H1 (cell line): ENCODE results near the gene SLC37A1.

Experiments
- EZH2 ChIP-seq: fragments of 200-600 bp; sonication (generic); IDR thresholded peaks from 2 replicates; pipeline ENCODE4 v1.7.1; 2012; ENCODE audit warnings: low read depth, mild to moderate bottlenecking, moderate library complexity, low read length, inconsistent platforms; ENCODE audit not compliant: severe bottlenecking
- GTF2F1 ChIP-seq: IDR thresholded peaks from 2 replicates; pipeline ENCODE4 v1.6.1; 2012; ENCODE audit warnings: low read depth, low read length, improper control_type of control experiment, borderline replicate concordance
- JUN ChIP-seq: IDR thresholded peaks from 2 replicates; pipeline ENCODE4 v1.6.1; 2011; ENCODE audit warnings: low read depth, mild to moderate bottlenecking, improper control_type of control experiment, low read length
- PHF8 ChIP-seq: fragments of 200-600 bp; sonication (generic); conservative IDR thresholded peaks from 2 replicates; pipeline ENCODE4 v1.7.1; 2012; ENCODE audit warnings: low read depth, mild to moderate bottlenecking, inconsistent platforms, low read length, moderate library complexity
- SP2 ChIP-seq: IDR thresholded peaks from 2 replicates; pipeline ENCODE4 v1.6.1; 2012; ENCODE audit warnings: mild to moderate bottlenecking, low read length, inconsistent platforms
- SRF ChIP-seq: IDR thresholded peaks from 2 replicates; pipeline ENCODE4 v1.6.1; 2011; ENCODE audit warnings: mild to moderate bottlenecking, low read depth, low read length, moderate library complexity
- TF ChIP-seq, protein P1 (sequence below), 3 experiments: IDR thresholded peaks; 1 replicate in 2 of 3; 2 replicates in 1 of 3; pipeline versions ENCODE4 v1.5.1 to v1.6.1; 2011; ENCODE audit warnings: low read length in 3 of 3, mild to moderate bottlenecking in 3 of 3, inconsistent platforms in 2 of 3, low read depth in 1 of 3, moderate library complexity in 1 of 3; ENCODE audit not compliant: insufficient read depth in 1 of 3; ENCODE audit errors: control extremely low read depth in 1 of 3
- TF ChIP-seq, protein P2 (sequence below): IDR thresholded peaks from 2 replicates; pipeline ENCODE4 v1.6.1; 2011; ENCODE audit warnings: low read length, improper control_type of control experiment
- TF ChIP-seq, protein P3 (sequence below): fragments of 300-600 bp; sonication (generic); IDR thresholded peaks from 2 replicates; pipeline ENCODE4 v1.7.1; 2012; ENCODE audit warnings: low read length, moderate library complexity, mild to moderate bottlenecking, inconsistent platforms; ENCODE audit not compliant: insufficient replicate concordance

DNA sequence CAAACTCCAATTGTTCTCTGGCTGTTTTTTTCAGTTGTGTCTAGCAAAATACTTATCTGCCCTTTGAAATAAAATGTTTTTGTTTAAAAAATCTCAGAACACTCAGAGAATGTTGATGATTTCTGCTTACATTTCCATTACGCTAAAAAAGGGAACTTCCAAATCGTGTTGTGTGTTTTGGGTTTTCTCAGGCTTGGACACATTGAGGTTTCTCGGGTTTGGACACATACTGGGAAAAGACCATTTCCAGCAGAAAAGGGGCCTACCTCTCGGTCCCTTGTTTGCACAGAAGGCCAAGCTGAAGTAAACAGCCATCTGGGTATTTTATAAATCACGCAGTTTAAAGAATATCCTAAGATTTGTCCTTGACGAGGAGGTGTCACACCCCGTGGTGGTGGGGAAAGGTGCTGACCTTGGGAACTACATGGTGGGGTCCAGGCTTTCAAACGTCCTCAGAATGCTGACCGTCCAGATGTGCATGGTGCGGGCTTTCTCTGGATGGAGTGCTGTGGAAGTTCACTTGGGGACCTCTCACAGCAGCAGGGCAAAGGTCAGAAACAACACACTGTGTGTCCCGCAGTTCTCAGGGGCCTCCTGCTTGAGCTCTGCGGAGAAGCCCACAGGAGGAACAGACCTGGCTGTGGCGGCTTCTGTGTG is 67.8 kb downstream of the SLC37A1 start:
- TF ChIP-seq, protein P1, sequence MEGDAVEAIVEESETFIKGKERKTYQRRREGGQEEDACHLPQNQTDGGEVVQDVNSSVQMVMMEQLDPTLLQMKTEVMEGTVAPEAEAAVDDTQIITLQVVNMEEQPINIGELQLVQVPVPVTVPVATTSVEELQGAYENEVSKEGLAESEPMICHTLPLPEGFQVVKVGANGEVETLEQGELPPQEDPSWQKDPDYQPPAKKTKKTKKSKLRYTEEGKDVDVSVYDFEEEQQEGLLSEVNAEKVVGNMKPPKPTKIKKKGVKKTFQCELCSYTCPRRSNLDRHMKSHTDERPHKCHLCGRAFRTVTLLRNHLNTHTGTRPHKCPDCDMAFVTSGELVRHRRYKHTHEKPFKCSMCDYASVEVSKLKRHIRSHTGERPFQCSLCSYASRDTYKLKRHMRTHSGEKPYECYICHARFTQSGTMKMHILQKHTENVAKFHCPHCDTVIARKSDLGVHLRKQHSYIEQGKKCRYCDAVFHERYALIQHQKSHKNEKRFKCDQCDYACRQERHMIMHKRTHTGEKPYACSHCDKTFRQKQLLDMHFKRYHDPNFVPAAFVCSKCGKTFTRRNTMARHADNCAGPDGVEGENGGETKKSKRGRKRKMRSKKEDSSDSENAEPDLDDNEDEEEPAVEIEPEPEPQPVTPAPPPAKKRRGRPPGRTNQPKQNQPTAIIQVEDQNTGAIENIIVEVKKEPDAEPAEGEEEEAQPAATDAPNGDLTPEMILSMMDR (IDR thresholded peaks at IDR 0.05; ENCODE audit: control extremely low read depth in 1 of 3, insufficient read depth in 1 of 3, low read depth in 1 of 3, low read length in 3 of 3), result no peak
- TF ChIP-seq SP2, result no peak
- TF ChIP-seq, protein P2, sequence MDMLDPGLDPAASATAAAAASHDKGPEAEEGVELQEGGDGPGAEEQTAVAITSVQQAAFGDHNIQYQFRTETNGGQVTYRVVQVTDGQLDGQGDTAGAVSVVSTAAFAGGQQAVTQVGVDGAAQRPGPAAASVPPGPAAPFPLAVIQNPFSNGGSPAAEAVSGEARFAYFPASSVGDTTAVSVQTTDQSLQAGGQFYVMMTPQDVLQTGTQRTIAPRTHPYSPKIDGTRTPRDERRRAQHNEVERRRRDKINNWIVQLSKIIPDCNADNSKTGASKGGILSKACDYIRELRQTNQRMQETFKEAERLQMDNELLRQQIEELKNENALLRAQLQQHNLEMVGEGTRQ, result no peak
- TF ChIP-seq PHF8, result no peak
- TF ChIP-seq JUN, result no peak
- TF ChIP-seq EZH2, result no peak
- TF ChIP-seq SRF, result no peak
- TF ChIP-seq, protein P3, sequence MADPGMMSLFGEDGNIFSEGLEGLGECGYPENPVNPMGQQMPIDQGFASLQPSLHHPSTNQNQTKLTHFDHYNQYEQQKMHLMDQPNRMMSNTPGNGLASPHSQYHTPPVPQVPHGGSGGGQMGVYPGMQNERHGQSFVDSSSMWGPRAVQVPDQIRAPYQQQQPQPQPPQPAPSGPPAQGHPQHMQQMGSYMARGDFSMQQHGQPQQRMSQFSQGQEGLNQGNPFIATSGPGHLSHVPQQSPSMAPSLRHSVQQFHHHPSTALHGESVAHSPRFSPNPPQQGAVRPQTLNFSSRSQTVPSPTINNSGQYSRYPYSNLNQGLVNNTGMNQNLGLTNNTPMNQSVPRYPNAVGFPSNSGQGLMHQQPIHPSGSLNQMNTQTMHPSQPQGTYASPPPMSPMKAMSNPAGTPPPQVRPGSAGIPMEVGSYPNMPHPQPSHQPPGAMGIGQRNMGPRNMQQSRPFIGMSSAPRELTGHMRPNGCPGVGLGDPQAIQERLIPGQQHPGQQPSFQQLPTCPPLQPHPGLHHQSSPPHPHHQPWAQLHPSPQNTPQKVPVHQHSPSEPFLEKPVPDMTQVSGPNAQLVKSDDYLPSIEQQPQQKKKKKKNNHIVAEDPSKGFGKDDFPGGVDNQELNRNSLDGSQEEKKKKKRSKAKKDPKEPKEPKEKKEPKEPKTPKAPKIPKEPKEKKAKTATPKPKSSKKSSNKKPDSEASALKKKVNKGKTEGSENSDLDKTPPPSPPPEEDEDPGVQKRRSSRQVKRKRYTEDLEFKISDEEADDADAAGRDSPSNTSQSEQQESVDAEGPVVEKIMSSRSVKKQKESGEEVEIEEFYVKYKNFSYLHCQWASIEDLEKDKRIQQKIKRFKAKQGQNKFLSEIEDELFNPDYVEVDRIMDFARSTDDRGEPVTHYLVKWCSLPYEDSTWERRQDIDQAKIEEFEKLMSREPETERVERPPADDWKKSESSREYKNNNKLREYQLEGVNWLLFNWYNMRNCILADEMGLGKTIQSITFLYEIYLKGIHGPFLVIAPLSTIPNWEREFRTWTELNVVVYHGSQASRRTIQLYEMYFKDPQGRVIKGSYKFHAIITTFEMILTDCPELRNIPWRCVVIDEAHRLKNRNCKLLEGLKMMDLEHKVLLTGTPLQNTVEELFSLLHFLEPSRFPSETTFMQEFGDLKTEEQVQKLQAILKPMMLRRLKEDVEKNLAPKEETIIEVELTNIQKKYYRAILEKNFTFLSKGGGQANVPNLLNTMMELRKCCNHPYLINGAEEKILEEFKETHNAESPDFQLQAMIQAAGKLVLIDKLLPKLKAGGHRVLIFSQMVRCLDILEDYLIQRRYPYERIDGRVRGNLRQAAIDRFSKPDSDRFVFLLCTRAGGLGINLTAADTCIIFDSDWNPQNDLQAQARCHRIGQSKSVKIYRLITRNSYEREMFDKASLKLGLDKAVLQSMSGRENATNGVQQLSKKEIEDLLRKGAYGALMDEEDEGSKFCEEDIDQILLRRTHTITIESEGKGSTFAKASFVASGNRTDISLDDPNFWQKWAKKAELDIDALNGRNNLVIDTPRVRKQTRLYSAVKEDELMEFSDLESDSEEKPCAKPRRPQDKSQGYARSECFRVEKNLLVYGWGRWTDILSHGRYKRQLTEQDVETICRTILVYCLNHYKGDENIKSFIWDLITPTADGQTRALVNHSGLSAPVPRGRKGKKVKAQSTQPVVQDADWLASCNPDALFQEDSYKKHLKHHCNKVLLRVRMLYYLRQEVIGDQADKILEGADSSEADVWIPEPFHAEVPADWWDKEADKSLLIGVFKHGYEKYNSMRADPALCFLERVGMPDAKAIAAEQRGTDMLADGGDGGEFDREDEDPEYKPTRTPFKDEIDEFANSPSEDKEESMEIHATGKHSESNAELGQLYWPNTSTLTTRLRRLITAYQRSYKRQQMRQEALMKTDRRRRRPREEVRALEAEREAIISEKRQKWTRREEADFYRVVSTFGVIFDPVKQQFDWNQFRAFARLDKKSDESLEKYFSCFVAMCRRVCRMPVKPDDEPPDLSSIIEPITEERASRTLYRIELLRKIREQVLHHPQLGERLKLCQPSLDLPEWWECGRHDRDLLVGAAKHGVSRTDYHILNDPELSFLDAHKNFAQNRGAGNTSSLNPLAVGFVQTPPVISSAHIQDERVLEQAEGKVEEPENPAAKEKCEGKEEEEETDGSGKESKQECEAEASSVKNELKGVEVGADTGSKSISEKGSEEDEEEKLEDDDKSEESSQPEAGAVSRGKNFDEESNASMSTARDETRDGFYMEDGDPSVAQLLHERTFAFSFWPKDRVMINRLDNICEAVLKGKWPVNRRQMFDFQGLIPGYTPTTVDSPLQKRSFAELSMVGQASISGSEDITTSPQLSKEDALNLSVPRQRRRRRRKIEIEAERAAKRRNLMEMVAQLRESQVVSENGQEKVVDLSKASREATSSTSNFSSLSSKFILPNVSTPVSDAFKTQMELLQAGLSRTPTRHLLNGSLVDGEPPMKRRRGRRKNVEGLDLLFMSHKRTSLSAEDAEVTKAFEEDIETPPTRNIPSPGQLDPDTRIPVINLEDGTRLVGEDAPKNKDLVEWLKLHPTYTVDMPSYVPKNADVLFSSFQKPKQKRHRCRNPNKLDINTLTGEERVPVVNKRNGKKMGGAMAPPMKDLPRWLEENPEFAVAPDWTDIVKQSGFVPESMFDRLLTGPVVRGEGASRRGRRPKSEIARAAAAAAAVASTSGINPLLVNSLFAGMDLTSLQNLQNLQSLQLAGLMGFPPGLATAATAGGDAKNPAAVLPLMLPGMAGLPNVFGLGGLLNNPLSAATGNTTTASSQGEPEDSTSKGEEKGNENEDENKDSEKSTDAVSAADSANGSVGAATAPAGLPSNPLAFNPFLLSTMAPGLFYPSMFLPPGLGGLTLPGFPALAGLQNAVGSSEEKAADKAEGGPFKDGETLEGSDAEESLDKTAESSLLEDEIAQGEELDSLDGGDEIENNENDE, result no peak
- no peak for TF ChIP-seq GTF2F1
